ENCODE results near the gene TCF3.

DNA sequence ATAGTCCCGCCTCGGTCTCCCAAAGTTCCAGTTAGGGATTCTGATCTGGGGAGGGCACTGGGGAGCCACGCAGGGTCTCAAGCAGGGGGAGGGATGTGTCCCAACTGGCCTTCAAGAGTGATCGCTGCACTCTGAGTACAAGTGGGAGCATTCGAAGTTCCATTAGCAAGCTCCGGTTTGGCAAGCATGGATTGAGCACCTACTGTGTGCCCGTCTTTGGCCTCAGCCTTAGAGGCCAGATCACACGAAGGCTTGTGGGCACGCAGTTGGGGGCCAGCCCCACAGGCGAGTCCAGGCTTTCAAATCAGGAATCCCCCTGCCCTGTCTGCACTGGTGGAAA is 32.1 kb upstream of the TCF3 start:
- TF ChIP-seq, protein P1, sequence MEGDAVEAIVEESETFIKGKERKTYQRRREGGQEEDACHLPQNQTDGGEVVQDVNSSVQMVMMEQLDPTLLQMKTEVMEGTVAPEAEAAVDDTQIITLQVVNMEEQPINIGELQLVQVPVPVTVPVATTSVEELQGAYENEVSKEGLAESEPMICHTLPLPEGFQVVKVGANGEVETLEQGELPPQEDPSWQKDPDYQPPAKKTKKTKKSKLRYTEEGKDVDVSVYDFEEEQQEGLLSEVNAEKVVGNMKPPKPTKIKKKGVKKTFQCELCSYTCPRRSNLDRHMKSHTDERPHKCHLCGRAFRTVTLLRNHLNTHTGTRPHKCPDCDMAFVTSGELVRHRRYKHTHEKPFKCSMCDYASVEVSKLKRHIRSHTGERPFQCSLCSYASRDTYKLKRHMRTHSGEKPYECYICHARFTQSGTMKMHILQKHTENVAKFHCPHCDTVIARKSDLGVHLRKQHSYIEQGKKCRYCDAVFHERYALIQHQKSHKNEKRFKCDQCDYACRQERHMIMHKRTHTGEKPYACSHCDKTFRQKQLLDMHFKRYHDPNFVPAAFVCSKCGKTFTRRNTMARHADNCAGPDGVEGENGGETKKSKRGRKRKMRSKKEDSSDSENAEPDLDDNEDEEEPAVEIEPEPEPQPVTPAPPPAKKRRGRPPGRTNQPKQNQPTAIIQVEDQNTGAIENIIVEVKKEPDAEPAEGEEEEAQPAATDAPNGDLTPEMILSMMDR (IDR thresholded peaks at IDR 0.05), result no peak
- TF ChIP-seq EP300 (IDR thresholded peaks at IDR 0.05), result no peak
